Type B pancreatic cell (in vitro differentiated cells): ENCODE measurements around the gene KDM4B. TPM values are rescaled to one million over a fixed set of nuclear protein-coding genes. Genes with fewer than 3 reads are reported as not detected.
"Not testable (repeated sequence)": the region's sequence is repeated elsewhere in the genome, so short reads cannot be mapped to it uniquely, and the experiment has no call there.

Experiments
- DNase-seq: peaks from one replicate; pipeline ENCODE4 v3.0.0; 2021; ENCODE audit warnings: mixed read lengths; ENCODE audit not compliant: unreplicated experiment; ENCODE audit errors: extremely low spot score
- H3K27ac Mint-ChIP-seq: 2 replicates; pipeline ENCODE4 v1.8.0; 2021; ENCODE audit warnings: mild to moderate bottlenecking, mixed read lengths
- H3K27me3 Mint-ChIP-seq: 2 replicates; pipeline ENCODE4 v1.8.0; 2021; ENCODE audit warnings: mixed read lengths
- H3K36me3 Mint-ChIP-seq: 2 replicates; pipeline ENCODE4 v1.8.0; 2021; ENCODE audit warnings: mixed read lengths
- H3K4me1 Mint-ChIP-seq: one replicate; pipeline ENCODE4 v1.8.0; 2021; ENCODE audit warnings: mixed read lengths; ENCODE audit not compliant: unreplicated experiment
- H3K4me3 Mint-ChIP-seq: 2 replicates; pipeline ENCODE4 v1.8.0; 2021; ENCODE audit warnings: mild to moderate bottlenecking, mixed read lengths
- H3K9me3 Mint-ChIP-seq: 2 replicates; pipeline ENCODE4 v1.8.0; 2021; ENCODE audit warnings: mixed read lengths
- CTCF ChIP-seq: fragments of 200-600 bp; sonication (generic); conservative IDR thresholded peaks from 2 replicates; pipeline ENCODE4 v1.5.0; 2021; ENCODE audit warnings: antibody characterized with exemption, mild to moderate bottlenecking
- total RNA-seq: library from RNA; stranded (reverse); gene quantifications from 2 replicates; pipeline ENCODE4 v1.2.1, GENCODE V29; 2021; ENCODE audit warnings: low replicate concordance

Gene KDM4B
- total RNA-seq, 1 donor from 2014 or later: 48.8 TPM

- no peaks in the 10 kb centered on the region for H3K9me3 Mint-ChIP-seq
- H3K4me1 Mint-ChIP-seq: peaks cover 38% of the 10 kb centered on the region
- no peaks in the 10 kb centered on the region for H3K27me3 Mint-ChIP-seq
- H3K27ac Mint-ChIP-seq: peak overlapping the region; percentile 92
- no peak for TF ChIP-seq CTCF
- no peaks in the 10 kb centered on the region for H3K36me3 Mint-ChIP-seq
- no peak for DNase-seq
- H3K4me3 Mint-ChIP-seq: peak overlapping the region; percentile 93
Observed at GRCh38 chr19:4970558-4971423, 1.9 kb downstream of the KDM4B start.

GRCh38 chr19:4971424-4971793, 2.5 kb downstream of the KDM4B start:
- Mint-ChIP-seq H3K4me3 (peak overlapping the region; percentile 93), H3K9me3 (no peaks in the 10 kb centered on the region)

GRCh38 chr19:4971816-4972495, 3.0 kb downstream of the KDM4B start:
- H3K36me3 Mint-ChIP-seq: no peaks in the 10 kb centered on the region
- no peak for TF ChIP-seq CTCF
- no peak for DNase-seq
- peak overlapping the region; percentile 93 for H3K4me3 Mint-ChIP-seq
- peaks cover 45% of the 10 kb centered on the region for H3K4me1 Mint-ChIP-seq
- peak overlapping the region; percentile 92 for H3K27ac Mint-ChIP-seq
- no peaks in the 10 kb centered on the region for H3K27me3 Mint-ChIP-seq
- no peaks in the 10 kb centered on the region for H3K9me3 Mint-ChIP-seq

More at GRCh38 chr19:4971424-4971793, 2.5 kb downstream of the KDM4B start:
- DNase-seq: no peak
- Mint-ChIP-seq H3K27ac (peak overlapping the region; percentile 92), H3K4me1 (peaks cover 42% of the 10 kb centered on the region), H3K36me3 (no peaks in the 10 kb centered on the region), H3K27me3 (no peaks in the 10 kb centered on the region)
- no peak for TF ChIP-seq CTCF

GRCh38 chr19:4972509-4973230, 3.8 kb downstream of the KDM4B start:
- Mint-ChIP-seq H3K36me3 (no peaks in the 10 kb centered on the region), H3K4me3 (peak overlapping the region; percentile 74), H3K4me1 (peaks cover 50% of the 10 kb centered on the region), H3K27ac (no peak overlapping the region), H3K9me3 (no peaks in the 10 kb centered on the region), H3K27me3 (no peaks in the 10 kb centered on the region)
- no peak for TF ChIP-seq CTCF
- DNase-seq: no peak

- peak overlapping the region; percentile 3 for H3K4me3 Mint-ChIP-seq
- peaks cover 53% of the 10 kb centered on the region for H3K4me1 Mint-ChIP-seq
Observed at GRCh38 chr19:4974880-4975469, 6.1 kb downstream of the KDM4B start.

GRCh38 chr19:4975601-4976000, 6.7 kb downstream of the KDM4B start:
- H3K36me3 Mint-ChIP-seq, H3K9me3 Mint-ChIP-seq, DNase-seq, H3K27me3 Mint-ChIP-seq, H3K4me3 Mint-ChIP-seq: not testable (repeated sequence)
- Mint-ChIP-seq H3K4me1 (peaks cover 47% of the 10 kb centered on the region), H3K27ac (peak overlapping the region; percentile 58)

More at GRCh38 chr19:4974880-4975469, 6.1 kb downstream of the KDM4B start:
- H3K9me3 Mint-ChIP-seq: no peaks in the 10 kb centered on the region
- no peak for TF ChIP-seq CTCF
- no peak for DNase-seq
- no peaks in the 10 kb centered on the region for H3K36me3 Mint-ChIP-seq
- peak overlapping the region; percentile 58 for H3K27ac Mint-ChIP-seq
- H3K27me3 Mint-ChIP-seq: no peaks in the 10 kb centered on the region
